Neural progenitor cell (in vitro differentiated cells): Measurements from ENCODE around the gene ENTREP3. TPM values are rescaled to one million over a fixed set of nuclear protein-coding genes. Genes with fewer than 3 reads are reported as not detected.

Source experiments
- DNase-seq: peaks from one replicate; pipeline ENCODE4 v3.0.0-alpha.2; 2016; ENCODE audit warnings: low spot score
- H2AFZ ChIP-seq: fragments of 200-600 bp; sonication (generic); replicated peaks from 2 replicates; pipeline ENCODE4 v1.6.1; 2016; ENCODE audit warnings: antibody characterized with exemption
- H3F3A ChIP-seq: fragments of 200-600 bp; sonication (generic); 2 replicates; pipeline ENCODE4 v1.6.1; 2016; ENCODE audit warnings: antibody characterized with exemption, low read depth
- H3K27ac ChIP-seq: fragments of 200-600 bp; sonication (generic); 2 replicates; pipeline ENCODE4 v1.5.1; 2016; ENCODE audit warnings: mild to moderate bottlenecking
- H3K27me3 ChIP-seq: fragments of 200-600 bp; sonication (generic); 2 replicates; pipeline ENCODE4 v1.6.1; 2016; ENCODE audit warnings: mild to moderate bottlenecking, moderate library complexity
- H3K36me3 ChIP-seq: fragments of 200-600 bp; sonication (generic); 2 replicates; pipeline ENCODE4 v1.5.1; 2016
- H3K4me1 ChIP-seq: fragments of 200-600 bp; sonication (generic); 2 replicates; pipeline ENCODE4 v1.6.1; 2016; ENCODE audit warnings: mixed run types
- H3K4me2 ChIP-seq: fragments of 200-600 bp; sonication (generic); 2 replicates; pipeline ENCODE4 v1.6.1; 2016
- H3K4me3 ChIP-seq: fragments of 200-600 bp; sonication (generic); 2 replicates; pipeline ENCODE4 v1.5.1; 2016
- H3K79me2 ChIP-seq: fragments of 200-600 bp; sonication (generic); 2 replicates; pipeline ENCODE4 v1.6.1; 2016; ENCODE audit warnings: low read depth
- H3K9ac ChIP-seq: fragments of 200-600 bp; sonication (generic); 2 replicates; pipeline ENCODE4 v1.6.1; 2016
- H3K9me3 ChIP-seq: fragments of 200-600 bp; sonication (generic); 2 replicates; pipeline ENCODE4 v1.5.1; 2016; ENCODE audit warnings: low read depth
- H4K20me1 ChIP-seq: fragments of 200-600 bp; sonication (generic); 2 replicates; pipeline ENCODE4 v1.6.1; 2016; ENCODE audit warnings: low read depth
- H3K27ac Mint-ChIP-seq: 3 replicates; pipeline ENCODE4 v1.8.0; 2021; ENCODE audit warnings: mixed read lengths
- H3K27me3 Mint-ChIP-seq: 2 replicates; pipeline ENCODE4 v1.8.0; 2022; ENCODE audit warnings: low read depth, mild to moderate bottlenecking, inconsistent platforms, moderate library complexity, mixed read lengths; ENCODE audit not compliant: insufficient read depth
- H3K36me3 Mint-ChIP-seq: 3 replicates; pipeline ENCODE4 v1.8.0; 2021; ENCODE audit warnings: mixed read lengths
- H3K4me1 Mint-ChIP-seq: 3 replicates; pipeline ENCODE4 v1.8.0; 2021; ENCODE audit warnings: mixed read lengths
- H3K4me3 Mint-ChIP-seq: 3 replicates; pipeline ENCODE4 v1.8.0; 2021; ENCODE audit warnings: mild to moderate bottlenecking, moderate library complexity, mixed read lengths
- H3K9me3 Mint-ChIP-seq: 3 replicates; pipeline ENCODE4 v1.8.0; 2020; ENCODE audit warnings: mixed read lengths
- CTCF ChIP-seq: fragments of 200-600 bp; sonication (generic); IDR thresholded peaks from 2 replicates; pipeline ENCODE4 v1.5.1; 2017; ENCODE audit warnings: antibody characterized with exemption, mild to moderate bottlenecking
- EZH2 ChIP-seq: fragments of 200-600 bp; sonication (generic); IDR thresholded peaks from 2 replicates; pipeline ENCODE4 v1.6.1; 2017; ENCODE audit warnings: antibody characterized with exemption, mild to moderate bottlenecking, moderate library complexity
- EZH2phosphoT487 ChIP-seq: fragments of 200-600 bp; sonication (generic); IDR thresholded peaks from 2 replicates; pipeline ENCODE4 v1.6.1; 2017; ENCODE audit warnings: antibody characterized with exemption
- total RNA-seq: library from RNA; depleted of rRNA; stranded (reverse); fragments of >200 nt; gene quantifications from 2 replicates; pipeline ENCODE4 v1.2.3, GENCODE V29; 2015; ENCODE audit warnings: low replicate concordance

Gene ENTREP3
- total RNA-seq, 1 donor from 2014 or later, result 4.8 TPM

GRCh38 chr1:155296661-155297060, 41.4 kb upstream of the ENTREP3 start:
- TF ChIP-seq CTCF (no peak), EZH2 (no peak), EZH2phosphoT487 (no peak)
- Histone ChIP-seq H3K4me3 (no peak overlapping the region), H3K27ac (no peak overlapping the region), H3K9ac (no peak overlapping the region), H3K79me2 (no peaks in the 10 kb centered on the region), H3K9me3 (no peaks in the 10 kb centered on the region), H3K4me1 (no peaks in the 10 kb centered on the region), H3K36me3 (no peaks in the 10 kb centered on the region), H3K27me3 (peaks cover 51% of the 10 kb centered on the region), H3K4me2 (no peak overlapping the region), H2AFZ (no peak overlapping the region), H4K20me1 (no peaks in the 10 kb centered on the region), H3F3A (peaks cover 3% of the 10 kb centered on the region)
- no peak for DNase-seq
- peaks cover 21% of the 10 kb centered on the region for H3K27me3 Mint-ChIP-seq
- H3K27ac Mint-ChIP-seq, result peak overlapping the region; percentile 1
- H3K9me3 Mint-ChIP-seq, result peaks cover 5% of the 10 kb centered on the region
- H3K4me3 Mint-ChIP-seq, result no peak overlapping the region
- no peaks in the 10 kb centered on the region for H3K36me3 Mint-ChIP-seq
- H3K4me1 Mint-ChIP-seq, result peaks cover 6% of the 10 kb centered on the region

GRCh38 chr1:155295942-155296267, 40.6 kb upstream of the ENTREP3 start:
- H2AFZ ChIP-seq, result peak overlapping the region; percentile 93
- Mint-ChIP-seq H3K27ac (no peak overlapping the region), H3K4me3 (no peak overlapping the region), H3K36me3 (no peaks in the 10 kb centered on the region), H3K27me3 (peaks cover 25% of the 10 kb centered on the region), H3K9me3 (peaks cover 5% of the 10 kb centered on the region), H3K4me1 (peaks cover 6% of the 10 kb centered on the region)
- no peak for DNase-seq
- no peak overlapping the region for H3K27ac ChIP-seq
- H4K20me1 ChIP-seq, result no peaks in the 10 kb centered on the region
- H3K4me3 ChIP-seq, result peak overlapping the region; percentile 47
- no peaks in the 10 kb centered on the region for H3K79me2 ChIP-seq
- H3K4me1 ChIP-seq, result no peaks in the 10 kb centered on the region
- H3F3A ChIP-seq, result peaks cover 3% of the 10 kb centered on the region
- peak overlapping the region; percentile 83 for H3K4me2 ChIP-seq
- no peak for TF ChIP-seq EZH2
- TF ChIP-seq EZH2phosphoT487, result no peak
- TF ChIP-seq CTCF, result no peak
- H3K9me3 ChIP-seq, result no peaks in the 10 kb centered on the region
- H3K27me3 ChIP-seq, result peaks cover 51% of the 10 kb centered on the region
- no peak overlapping the region for H3K9ac ChIP-seq
- no peaks in the 10 kb centered on the region for H3K36me3 ChIP-seq

GRCh38 chr1:155295183-155295941, 40.1 kb upstream of the ENTREP3 start:
- H3K27ac Mint-ChIP-seq, result peak overlapping the region; percentile 50
- Histone ChIP-seq H3K9me3 (no peaks in the 10 kb centered on the region), H2AFZ (peak overlapping the region; percentile 93), H3F3A (peaks cover 3% of the 10 kb centered on the region), H3K36me3 (no peaks in the 10 kb centered on the region), H3K27me3 (peaks cover 51% of the 10 kb centered on the region), H3K4me1 (no peaks in the 10 kb centered on the region), H3K4me2 (peak overlapping the region; percentile 83), H3K4me3 (peak overlapping the region; percentile 47), H3K27ac (no peak overlapping the region), H4K20me1 (no peaks in the 10 kb centered on the region), H3K79me2 (no peaks in the 10 kb centered on the region), H3K9ac (no peak overlapping the region)
- H3K27me3 Mint-ChIP-seq, result peaks cover 25% of the 10 kb centered on the region
- no peak for DNase-seq
- no peak overlapping the region for H3K4me3 Mint-ChIP-seq
- H3K36me3 Mint-ChIP-seq, result no peaks in the 10 kb centered on the region
- peaks cover 5% of the 10 kb centered on the region for H3K9me3 Mint-ChIP-seq
- H3K4me1 Mint-ChIP-seq, result peaks cover 6% of the 10 kb centered on the region
- TF ChIP-seq EZH2phosphoT487 (no peak), CTCF (no peak), EZH2 (peak; percentile 56)
